ENCODE measurements around the gene CCDC17. TPM values are rescaled to one million over a fixed set of nuclear protein-coding genes. Genes with fewer than 3 reads are reported as not detected.

CCDC17 gene
- total RNA-seq, 1 experiment from 2014 or later, result 1.9 TPM

- H3K27me3 ChIP-seq (replicated peaks; ENCODE audit: control insufficient read depth, insufficient read depth, low read length), result no peaks in the 10 kb centered on the region
- H3K36me3 ChIP-seq (ENCODE audit: control insufficient read depth, insufficient read depth, low read length), result peaks cover 1% of the 10 kb centered on the region; the same call in 1 of the 2 replicates
- Mint-ChIP-seq H3K4me3 (ENCODE audit: unreplicated experiment) (no peak overlapping the region), H3K4me1 (ENCODE audit: low read depth, unreplicated experiment) (peaks cover 7% of the 10 kb centered on the region), H3K36me3 (ENCODE audit: insufficient read depth, unreplicated experiment) (peaks cover 57% of the 10 kb centered on the region), H3K27ac (ENCODE audit: unreplicated experiment) (no peak overlapping the region), H3K9me3 (ENCODE audit: unreplicated experiment) (no peaks in the 10 kb centered on the region), H3K27me3 (ENCODE audit: insufficient read depth, unreplicated experiment) (no peaks in the 10 kb centered on the region)
- ChIA-PET POLR2A (no interaction called here), CTCF (interaction anchor here (1.0 kb wide), 1 partner anchor 32 kb away, joined by 4 read pairs; no protein-coding TSS in a partner anchor)
- BruUV-seq (replicated peaks), result no TSS peak
- intact Hi-C loops (cut with micrococcal nuclease; ENCODE audit: unreplicated experiment), result no loop called here
- H3K9me3 ChIP-seq, result no peaks in the 10 kb centered on the region
- peaks cover 7% of the 10 kb centered on the region; the same call in 1 of the 2 replicates for H3K4me1 ChIP-seq
- DNase-seq, result no peak
- no peak overlapping the region for H3K4me3 ChIP-seq (ENCODE audit: low read depth, low read length)
- TF ChIP-seq CTCF (IDR thresholded peaks at IDR 0.05; ENCODE audit: insufficient read depth in 1 of 2, low read depth in 1 of 2, low read length in 1 of 2, severe bottlenecking in 1 of 2, unreplicated experiment in 1 of 2), result no peak
Observed at GRCh38 chr1:45656573-45657226, 32.8 kb upstream of the CCDC17 start.

- ChIA-PET POLR2A (no interaction called here), CTCF (no interaction called here)
- Histone ChIP-seq H3K9me3 (no peaks in the 10 kb centered on the region), H3K27me3 (replicated peaks; ENCODE audit: control insufficient read depth, insufficient read depth, low read length) (no peaks in the 10 kb centered on the region), H3K4me1 (peaks cover 7% of the 10 kb centered on the region; the same call in 1 of the 2 replicates), H3K36me3 (ENCODE audit: control insufficient read depth, insufficient read depth, low read length) (peaks cover 1% of the 10 kb centered on the region; the same call in 1 of the 2 replicates), H3K4me3 (ENCODE audit: low read depth, low read length) (no peak overlapping the region)
- H3K4me3 Mint-ChIP-seq (ENCODE audit: unreplicated experiment), result no peak overlapping the region
- H3K36me3 Mint-ChIP-seq (ENCODE audit: insufficient read depth, unreplicated experiment), result peaks cover 66% of the 10 kb centered on the region
- H3K9me3 Mint-ChIP-seq (ENCODE audit: unreplicated experiment), result no peaks in the 10 kb centered on the region
- no peaks in the 10 kb centered on the region for H3K27me3 Mint-ChIP-seq (ENCODE audit: insufficient read depth, unreplicated experiment)
- no TSS peak for BruUV-seq (replicated peaks)
- no peak for DNase-seq
- peaks cover 7% of the 10 kb centered on the region for H3K4me1 Mint-ChIP-seq (ENCODE audit: low read depth, unreplicated experiment)
- intact Hi-C loops (cut with micrococcal nuclease; ENCODE audit: unreplicated experiment), result no loop called here
- H3K27ac Mint-ChIP-seq (ENCODE audit: unreplicated experiment), result no peak overlapping the region
- no peak for TF ChIP-seq CTCF (IDR thresholded peaks at IDR 0.05; ENCODE audit: insufficient read depth in 1 of 2, low read depth in 1 of 2, low read length in 1 of 2, severe bottlenecking in 1 of 2, unreplicated experiment in 1 of 2)
Observed at GRCh38 chr1:45654540-45655280, 30.9 kb upstream of the CCDC17 start.

- Histone ChIP-seq H3K4me1 (no peaks in the 10 kb centered on the region), H3K36me3 (ENCODE audit: control insufficient read depth, insufficient read depth, low read length) (no peaks in the 10 kb centered on the region; the same call in 1 of the 2 replicates), H3K9me3 (no peaks in the 10 kb centered on the region), H3K4me3 (ENCODE audit: low read depth, low read length) (no peak overlapping the region), H3K27me3 (replicated peaks; ENCODE audit: control insufficient read depth, insufficient read depth, low read length) (no peaks in the 10 kb centered on the region)
- no peak for DNase-seq
- no peaks in the 10 kb centered on the region for H3K9me3 Mint-ChIP-seq (ENCODE audit: unreplicated experiment)
- peaks cover 49% of the 10 kb centered on the region for H3K36me3 Mint-ChIP-seq (ENCODE audit: insufficient read depth, unreplicated experiment)
- H3K4me1 Mint-ChIP-seq (ENCODE audit: low read depth, unreplicated experiment), result peaks cover 7% of the 10 kb centered on the region
- TF ChIP-seq CTCF (IDR thresholded peaks at IDR 0.05; ENCODE audit: insufficient read depth in 1 of 2, low read depth in 1 of 2, low read length in 1 of 2, severe bottlenecking in 1 of 2, unreplicated experiment in 1 of 2), result no peak
- intact Hi-C loops (cut with micrococcal nuclease; ENCODE audit: unreplicated experiment), result no loop called here
- no peaks in the 10 kb centered on the region for H3K27me3 Mint-ChIP-seq (ENCODE audit: insufficient read depth, unreplicated experiment)
- H3K27ac Mint-ChIP-seq (ENCODE audit: unreplicated experiment), result no peak overlapping the region
- BruUV-seq (replicated peaks), result no TSS peak
- POLR2A ChIA-PET, result interaction anchor here (0.7 kb wide), 1 partner anchor 696 kb away, joined by 3 read pairs; no protein-coding TSS in a partner anchor
- H3K4me3 Mint-ChIP-seq (ENCODE audit: unreplicated experiment), result no peak overlapping the region
- CTCF ChIA-PET, result no interaction called here
Observed at GRCh38 chr1:45647248-45648021, 23.6 kb upstream of the CCDC17 start.
